HPDE6-E6E7 (cell line): ENCODE measurements around the gene NBAS.

ENCODE experiments used
- DNase-seq: peaks from one replicate; pipeline ENCODE4 v3.0.0; 2011; ENCODE audit warnings: missing footprints; ENCODE audit errors: extremely low spot score

NBAS gene

DNA sequence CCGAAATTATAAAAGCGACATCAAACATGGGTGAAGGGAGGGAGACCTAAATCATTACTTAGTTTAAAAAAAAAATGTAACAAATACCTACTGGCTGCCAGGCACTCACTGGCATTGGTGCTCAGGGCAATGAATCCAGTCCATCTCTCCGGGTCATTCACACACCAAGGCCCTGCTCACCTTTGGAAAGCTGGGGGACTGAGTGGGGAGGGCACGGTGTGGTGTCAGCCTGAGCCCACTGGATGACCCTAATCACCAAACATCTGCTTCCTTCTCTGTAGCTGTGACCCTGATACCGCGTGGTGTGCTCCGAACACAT is 30.2 kb upstream of the NBAS start:
- DNase-seq: peak; percentile 8

DNA sequence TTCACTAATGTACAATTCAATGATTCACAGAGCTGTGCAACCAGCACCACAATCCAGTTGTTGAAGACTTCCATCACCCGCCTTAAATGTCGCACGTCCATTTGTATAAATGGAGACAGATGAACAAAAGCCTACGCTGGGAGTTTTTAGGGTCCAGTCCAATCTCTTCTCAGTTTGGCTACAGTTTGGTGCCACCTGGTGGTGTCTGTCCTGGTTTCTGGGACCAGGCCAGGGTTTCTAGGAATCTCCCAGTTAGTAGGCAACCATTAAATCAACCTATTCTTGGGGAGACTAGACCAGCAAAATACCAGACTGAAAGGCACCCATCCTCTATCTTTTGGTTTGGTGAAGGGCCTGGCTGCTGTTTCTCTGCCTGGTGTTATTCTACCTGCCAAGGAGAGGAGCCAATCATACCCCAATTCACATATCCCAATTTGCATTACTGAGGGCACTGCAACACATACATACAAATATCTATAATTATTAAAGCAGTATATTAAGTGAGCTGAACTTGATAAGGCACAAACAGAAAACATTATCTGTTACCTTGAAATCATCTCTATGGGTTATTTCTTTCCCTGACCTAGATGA is 27.3 kb upstream of the NBAS start:
- peak; percentile 49 for DNase-seq

DNA sequence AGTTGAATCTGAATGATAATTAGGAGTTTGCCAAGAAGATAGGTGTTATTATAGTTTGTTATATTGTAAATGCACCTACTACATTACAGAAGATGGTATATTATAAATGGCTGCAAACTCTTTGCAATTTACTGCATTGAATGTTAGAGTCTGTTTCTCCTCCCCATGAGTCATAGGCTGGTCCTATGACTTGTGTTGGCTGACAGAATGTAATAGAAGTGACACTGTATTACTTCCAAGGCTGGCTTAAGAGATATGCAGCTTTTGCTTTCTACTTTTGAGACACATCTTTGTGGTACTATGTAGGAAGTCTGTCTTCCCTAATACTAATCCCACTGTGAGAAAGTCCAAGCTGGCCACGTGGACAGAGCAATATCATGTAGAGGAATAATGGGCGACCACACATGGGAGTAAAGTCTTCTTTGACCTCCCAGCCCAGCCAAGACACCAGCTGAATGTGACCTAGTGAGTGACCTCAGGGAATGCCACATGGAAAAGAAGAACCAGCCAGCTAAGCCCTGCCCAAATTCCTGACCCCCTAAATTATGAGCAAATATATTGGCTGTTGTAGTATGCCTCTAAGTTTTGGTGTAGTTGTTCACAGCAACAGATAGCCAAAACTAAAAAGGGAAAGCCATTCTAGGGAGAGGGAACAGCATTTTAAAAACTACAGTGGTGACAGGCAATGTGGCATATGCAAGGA is 23.8 kb upstream of the NBAS start:
- DNase-seq: no peak

DNA sequence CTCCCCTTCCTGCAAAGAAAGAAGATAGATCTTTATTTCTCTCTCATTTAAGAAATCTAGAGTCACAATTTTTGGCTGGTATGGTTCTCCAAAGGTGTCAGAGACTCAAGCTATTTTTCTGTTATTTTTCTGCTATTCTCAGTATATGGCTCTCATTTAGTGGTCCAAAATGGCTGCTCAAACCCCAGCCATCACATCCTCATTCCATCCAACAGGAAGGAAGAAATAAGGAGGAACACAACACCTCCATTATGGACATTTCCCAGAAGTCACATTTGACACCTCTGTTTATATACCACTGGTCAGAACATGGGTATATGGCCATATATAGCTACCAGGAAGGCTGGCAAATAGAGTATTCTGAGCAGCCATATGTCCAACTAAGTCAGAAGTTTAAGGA is 23.2 kb upstream of the NBAS start:
- DNase-seq: no peak

DNA sequence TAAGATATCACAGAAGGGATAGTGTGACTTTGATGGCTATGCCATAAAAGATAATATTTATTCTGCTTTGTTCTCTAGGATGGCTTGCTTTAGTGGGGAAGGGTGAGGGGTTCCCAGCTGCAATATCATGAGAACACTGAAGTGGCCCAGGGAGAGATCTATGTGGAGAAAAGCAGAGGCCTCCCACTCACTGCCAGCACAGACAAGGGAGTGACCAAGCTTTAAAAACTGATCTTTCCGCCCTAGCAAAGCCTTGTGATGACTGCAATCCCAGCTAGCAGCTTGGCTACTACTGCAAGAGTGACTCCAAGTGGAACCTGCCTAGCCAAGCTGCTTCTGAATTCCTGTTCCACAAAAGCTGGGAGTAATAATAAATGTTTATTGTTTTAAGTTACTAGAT is 22.7 kb upstream of the NBAS start:
- no peak for DNase-seq

- no peak for DNase-seq
Measured at GRCh38 chr2:15582710-15583357, 21.7 kb upstream of the NBAS start.

- no peak for DNase-seq
Measured at GRCh38 chr2:15580451-15580850, 19.3 kb upstream of the NBAS start.

GRCh38 chr2:15579641-15580040 is 18.5 kb upstream of the NBAS start:
- no peak for DNase-seq

- DNase-seq: peak; percentile 51
Measured at GRCh38 chr2:15577071-15577735, 16.1 kb upstream of the NBAS start.

DNA sequence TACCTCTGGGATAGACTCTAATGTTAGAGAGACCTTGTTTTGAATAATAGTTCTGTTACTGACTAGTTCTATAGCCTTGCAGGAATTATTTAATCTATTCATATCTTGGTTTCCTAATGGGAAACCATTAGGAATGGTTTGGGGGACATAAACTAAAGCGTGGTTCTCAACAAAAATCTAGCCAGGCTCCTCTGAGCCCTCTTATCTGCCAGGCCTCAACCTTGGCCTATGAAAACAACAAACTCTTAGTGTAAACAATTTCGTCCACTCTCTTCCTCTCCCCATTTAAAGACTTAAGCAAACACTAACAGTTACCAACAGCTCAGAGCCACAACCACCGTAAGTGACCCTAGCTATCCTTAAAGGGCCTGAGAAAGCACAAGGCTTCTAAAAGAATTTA is 10.6 kb upstream of the NBAS start:
- no peak for DNase-seq

DNA sequence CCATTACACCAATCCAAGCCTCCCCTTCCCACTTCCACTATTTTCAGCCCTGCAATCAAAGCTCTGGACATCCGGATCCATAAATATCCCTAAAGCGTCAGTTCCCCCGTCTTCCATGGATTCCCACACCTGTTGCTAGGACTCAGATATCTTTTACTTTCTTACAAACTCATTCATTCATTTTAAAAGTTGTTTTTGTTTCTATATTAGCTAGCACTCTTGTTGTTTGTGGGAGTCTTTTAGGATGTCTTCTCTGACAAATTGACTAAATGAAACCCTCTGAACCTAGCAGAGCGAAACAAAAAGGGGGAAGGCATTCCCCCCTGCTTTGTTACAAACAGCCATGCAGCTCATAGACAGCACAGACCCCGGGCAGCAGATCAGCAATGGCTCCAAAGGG is 9.0 kb upstream of the NBAS start:
- DNase-seq: no peak

- DNase-seq: no peak
Measured at GRCh38 chr2:15568874-15569273, 7.7 kb upstream of the NBAS start.

- no peak for DNase-seq
Measured at GRCh38 chr2:15566912-15567311, 5.8 kb upstream of the NBAS start.

- DNase-seq: no peak
Measured at GRCh38 chr2:15565994-15566671, 5.0 kb upstream of the NBAS start.

DNA sequence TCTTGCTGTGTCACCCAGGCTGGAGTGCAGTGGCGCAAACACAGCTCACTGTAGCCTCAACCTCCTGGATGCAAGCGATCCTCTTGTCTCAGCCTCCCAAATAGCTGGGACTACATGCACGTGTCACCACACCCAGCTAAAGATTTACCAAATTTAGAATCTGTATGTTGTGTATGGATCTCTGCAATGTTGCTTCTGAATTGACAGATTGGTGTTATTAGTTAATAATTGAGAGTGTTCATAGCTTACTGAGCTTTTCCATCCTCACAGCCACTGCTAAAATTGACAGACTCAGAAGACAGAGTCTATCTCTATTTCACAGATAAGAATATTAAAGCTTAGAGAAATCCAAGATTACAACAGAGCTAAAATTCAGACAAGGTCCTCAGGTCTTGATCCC is 4.3 kb upstream of the NBAS start:
- DNase-seq: no peak

DNA sequence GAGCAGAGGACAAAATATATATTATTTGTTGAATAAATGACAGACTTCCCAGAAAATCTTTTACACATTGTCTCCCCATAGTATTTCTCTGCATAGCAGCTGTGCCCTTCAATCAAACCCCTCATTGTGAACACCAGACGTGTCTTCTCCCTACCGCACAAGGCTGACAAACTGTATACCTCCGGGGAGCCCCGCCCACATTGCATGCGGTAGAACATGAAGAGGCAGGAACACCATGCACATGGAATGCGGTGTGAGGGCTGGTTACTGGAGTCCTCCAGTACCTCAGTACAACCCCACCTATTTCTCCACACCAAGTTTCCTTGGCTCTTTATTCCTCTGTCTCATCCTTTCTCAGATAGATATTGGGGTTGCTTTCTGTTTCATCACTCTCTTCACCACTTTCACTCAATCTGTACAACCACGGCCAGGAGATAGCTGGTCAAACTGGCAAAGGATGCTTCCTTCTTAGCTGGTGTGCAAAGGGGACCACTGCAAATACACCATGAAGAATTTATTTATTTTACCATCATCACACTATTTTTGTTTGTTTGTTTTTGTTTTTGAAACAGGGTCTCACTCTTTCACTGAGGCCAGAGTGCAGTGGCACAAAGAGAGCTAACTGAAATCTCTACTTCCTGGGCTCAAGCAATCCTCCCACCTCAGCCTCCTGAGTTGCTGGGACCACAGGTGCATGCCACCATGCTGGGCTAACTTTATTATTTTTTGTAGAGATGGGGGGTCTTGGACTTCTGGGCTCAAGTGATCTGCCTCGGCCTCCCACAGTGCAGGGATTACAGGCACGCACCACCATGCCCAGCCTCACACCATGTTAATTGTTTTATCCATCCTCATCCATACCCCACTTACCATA is 2.3 kb upstream of the NBAS start:
- no peak for DNase-seq

DNA sequence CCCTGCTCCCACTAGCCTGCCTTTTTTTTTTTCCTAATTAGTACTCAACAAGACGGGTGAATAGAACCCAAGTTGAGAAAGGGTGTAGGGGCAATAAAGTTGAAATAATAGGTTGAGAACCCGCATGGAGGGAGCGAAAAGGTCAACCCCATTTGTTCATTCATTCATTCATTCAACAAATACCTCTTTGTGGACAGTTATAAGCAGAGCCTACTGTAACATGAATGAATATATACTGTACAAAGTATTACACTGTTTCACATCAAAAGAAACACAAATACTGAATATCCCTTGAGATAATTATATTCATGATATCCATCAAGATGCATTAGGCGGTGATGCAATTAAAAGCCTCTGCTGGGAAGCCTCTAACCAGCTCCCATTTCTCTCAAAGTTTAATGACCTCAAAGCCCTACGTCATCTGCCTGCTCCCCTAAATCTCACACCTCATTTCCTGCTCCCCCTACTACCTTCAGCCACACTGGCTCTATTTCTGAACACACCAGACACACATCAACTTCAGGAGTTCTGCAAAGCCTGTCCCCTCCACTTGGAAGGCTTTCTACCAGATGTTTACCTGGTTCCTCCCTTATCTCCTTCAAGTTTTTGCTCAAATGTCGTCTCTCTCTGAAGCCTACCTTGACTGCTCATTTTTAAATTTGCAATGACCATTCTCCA is 1.4 kb upstream of the NBAS start:
- DNase-seq: no peak

GRCh38 chr2:15561574-15562344 is 625 bp upstream of the NBAS start:
- DNase-seq: no peak

DNA sequence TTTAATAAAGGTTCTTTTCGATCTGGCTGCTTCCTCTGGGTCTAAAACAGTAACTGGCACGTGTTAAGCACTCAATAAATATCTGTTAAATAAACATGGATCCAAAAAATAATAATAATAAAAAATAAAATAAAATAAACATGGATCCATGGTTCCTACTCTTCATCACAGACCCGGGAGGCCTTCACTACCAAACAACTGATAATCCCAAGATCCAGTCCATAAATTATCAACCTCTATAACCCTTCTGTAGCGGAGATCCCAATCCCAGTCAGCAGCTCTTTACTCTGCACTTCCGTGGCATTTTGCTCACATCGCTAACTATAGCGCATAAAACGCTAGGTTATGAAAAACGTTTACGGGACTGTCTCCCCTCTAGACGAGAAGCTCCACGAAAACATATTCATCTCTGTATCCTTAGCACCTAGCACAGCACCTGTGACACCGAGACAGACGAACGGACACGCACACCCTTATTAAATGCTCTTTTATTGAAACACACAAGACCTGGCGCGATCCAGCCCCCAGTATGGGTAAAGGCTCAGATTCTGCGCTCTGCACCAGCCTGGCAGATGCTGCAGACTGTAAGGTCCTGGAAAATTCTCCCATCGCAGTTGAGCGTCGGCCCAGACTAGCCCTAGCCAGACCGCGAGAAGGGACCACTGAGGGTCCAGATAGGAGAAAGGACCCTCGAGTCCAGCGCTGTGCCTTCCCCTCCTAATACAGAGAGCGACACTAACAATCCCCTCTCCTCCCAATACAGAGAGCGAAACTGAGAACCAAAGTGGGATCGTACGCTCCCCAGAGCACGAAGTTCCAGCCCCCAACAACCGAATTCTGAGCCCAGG is 770 bp downstream of the NBAS start:
- peak; percentile 29 for DNase-seq
